Endothelial cell of umbilical vein (primary cell): ENCODE results near the gene SGCD.

ENCODE experiments used
- EZH2 ChIP-seq: IDR thresholded peaks from 2 replicates; pipeline ENCODE4 v1.6.1; 2012; ENCODE audit warnings: borderline replicate concordance, low read depth, mild to moderate bottlenecking, moderate library complexity, low read length, inconsistent platforms; ENCODE audit not compliant: severe bottlenecking
- JUN ChIP-seq: IDR thresholded peaks from 2 replicates; pipeline ENCODE4 v1.6.1; 2011; ENCODE audit warnings: borderline replicate concordance, low read depth; ENCODE audit not compliant: insufficient read length, insufficient read depth
- MYC ChIP-seq: IDR thresholded peaks from one replicate; pipeline ENCODE4 v1.6.1; 2011; ENCODE audit warnings: mild to moderate bottlenecking, low read depth, low read length
- POLR2A ChIP-seq: IDR thresholded peaks from 2 replicates; pipeline ENCODE4 v1.6.1; 2012; ENCODE audit warnings: low read depth, mild to moderate bottlenecking, control low read depth, low read length
- POLR2AphosphoS5 ChIP-seq: IDR thresholded peaks from 2 replicates; pipeline ENCODE4 v1.6.1; 2012; ENCODE audit warnings: low read depth, mild to moderate bottlenecking, control low read depth, low read length, moderate library complexity; ENCODE audit not compliant: insufficient read depth
- TF ChIP-seq, protein P1 (sequence below), 2 donors: IDR thresholded peaks; 1 replicate in 1 of 2; 2 replicates in 1 of 2; pipeline ENCODE4 v1.5.1; 2011; ENCODE audit warnings: low read length in 2 of 2, mild to moderate bottlenecking in 2 of 2, moderate library complexity in 2 of 2, control low read depth in 1 of 2, inconsistent platforms in 1 of 2, low read depth in 1 of 2; ENCODE audit not compliant: insufficient read depth in 1 of 2; ENCODE audit errors: extremely low read depth in 1 of 2
- TF ChIP-seq, protein P2 (sequence below): IDR thresholded peaks from 2 replicates; pipeline ENCODE4 v1.6.1; 2011; ENCODE audit not compliant: insufficient read depth, insufficient read length

DNA sequence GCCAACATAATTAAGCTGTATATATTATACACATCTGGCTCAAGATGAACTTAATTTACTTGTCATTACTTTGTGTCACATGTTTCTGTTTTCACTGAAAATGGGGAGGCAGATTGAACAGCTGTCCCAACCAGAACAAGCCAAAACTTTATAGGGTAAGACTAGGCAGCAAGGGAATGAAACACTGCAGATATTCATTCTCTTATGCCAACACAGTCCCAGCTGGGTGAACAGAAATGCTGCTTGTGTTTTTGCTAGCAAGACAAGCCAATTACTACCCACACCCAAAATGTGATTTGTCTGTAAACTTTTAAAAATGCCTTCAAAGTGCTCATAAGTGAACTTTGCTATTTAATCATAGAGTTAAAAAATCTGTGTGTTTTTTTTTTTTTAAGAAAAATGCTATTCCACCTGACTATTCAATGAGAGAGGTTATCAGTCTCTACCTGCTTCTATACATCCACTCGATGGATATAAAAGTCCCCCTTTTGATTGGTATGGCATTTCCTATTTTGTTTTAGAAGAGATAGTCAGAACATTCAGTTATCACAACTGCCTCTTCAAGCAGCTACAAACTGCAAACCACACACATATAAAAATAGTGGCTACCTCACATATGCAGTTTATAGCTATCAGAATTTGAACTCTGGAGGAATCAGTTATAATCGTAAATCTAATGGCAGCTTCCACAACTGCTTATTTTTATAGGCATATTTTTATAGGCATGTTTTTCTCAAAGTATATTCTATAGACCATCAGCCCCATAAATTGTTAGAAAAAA, 431.2 kb downstream of the SGCD start:
- no peak for TF ChIP-seq JUN
- TF ChIP-seq, protein P1, sequence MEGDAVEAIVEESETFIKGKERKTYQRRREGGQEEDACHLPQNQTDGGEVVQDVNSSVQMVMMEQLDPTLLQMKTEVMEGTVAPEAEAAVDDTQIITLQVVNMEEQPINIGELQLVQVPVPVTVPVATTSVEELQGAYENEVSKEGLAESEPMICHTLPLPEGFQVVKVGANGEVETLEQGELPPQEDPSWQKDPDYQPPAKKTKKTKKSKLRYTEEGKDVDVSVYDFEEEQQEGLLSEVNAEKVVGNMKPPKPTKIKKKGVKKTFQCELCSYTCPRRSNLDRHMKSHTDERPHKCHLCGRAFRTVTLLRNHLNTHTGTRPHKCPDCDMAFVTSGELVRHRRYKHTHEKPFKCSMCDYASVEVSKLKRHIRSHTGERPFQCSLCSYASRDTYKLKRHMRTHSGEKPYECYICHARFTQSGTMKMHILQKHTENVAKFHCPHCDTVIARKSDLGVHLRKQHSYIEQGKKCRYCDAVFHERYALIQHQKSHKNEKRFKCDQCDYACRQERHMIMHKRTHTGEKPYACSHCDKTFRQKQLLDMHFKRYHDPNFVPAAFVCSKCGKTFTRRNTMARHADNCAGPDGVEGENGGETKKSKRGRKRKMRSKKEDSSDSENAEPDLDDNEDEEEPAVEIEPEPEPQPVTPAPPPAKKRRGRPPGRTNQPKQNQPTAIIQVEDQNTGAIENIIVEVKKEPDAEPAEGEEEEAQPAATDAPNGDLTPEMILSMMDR (IDR thresholded peaks at IDR 0.05; ENCODE audit: extremely low read depth in 1 of 2, insufficient read depth in 1 of 2, low read depth in 1 of 2, low read length in 2 of 2) = no peak
- TF ChIP-seq, protein P2, sequence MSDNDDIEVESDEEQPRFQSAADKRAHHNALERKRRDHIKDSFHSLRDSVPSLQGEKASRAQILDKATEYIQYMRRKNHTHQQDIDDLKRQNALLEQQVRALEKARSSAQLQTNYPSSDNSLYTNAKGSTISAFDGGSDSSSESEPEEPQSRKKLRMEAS = no peak
- no peak for TF ChIP-seq POLR2A
- no peak for TF ChIP-seq POLR2AphosphoS5
- no peak for TF ChIP-seq MYC
- TF ChIP-seq EZH2 = no peak
